ENCODE results near the gene LINC01488. TPM values are rescaled to one million over a fixed set of nuclear protein-coding genes. Genes with fewer than 3 reads are reported as not detected.

LINC01488 gene
- total and polyA plus RNA-seq, 9 of the 15 experiments (the other 6 are each of a cell fraction or from before 2014, with no cell fraction given), result not detected

GRCh38 chr11:69490516-69490915, 9.1 kb downstream of the LINC01488 start:
- intact Hi-C loops (cut with micrococcal nuclease), result no loop called here
- Histone ChIP-seq H3K4me3 (no peak overlapping the region), H3K9me1 (ENCODE audit: control insufficient read depth, insufficient read depth, low read length) (no peaks in the 10 kb centered on the region), H3K36me3 (ENCODE audit: control insufficient read depth, insufficient read depth, low read length) (no peaks in the 10 kb centered on the region), H3K4me2 (ENCODE audit: insufficient read depth, low read length) (no peak overlapping the region), H3K9ac (ENCODE audit: insufficient read depth in 1 of 2, low read depth in 2 of 2, low read length in 2 of 2) (no peak overlapping the region), H3K79me2 (ENCODE audit: control insufficient read depth, insufficient read depth, low read length) (no peaks in the 10 kb centered on the region), H3K4me1 (replicated peaks in 1 of 2; ENCODE audit: control insufficient read depth in 2 of 2, insufficient read depth in 2 of 2, low read length in 2 of 2) (peaks cover 0 to 24% of the 10 kb centered on the region in 2 experiments; a peak in 2 of 5 replicates), H3K27me3 (ENCODE audit: control insufficient read depth in 2 of 2, insufficient read depth in 2 of 2, low read length in 2 of 2) (peaks cover 30 to 94% of the 10 kb centered on the region in 2 experiments), H3K9me3 (replicated peaks; ENCODE audit: control insufficient read depth, insufficient read depth, low read depth, low read length) (no peaks in the 10 kb centered on the region), H2AFZ (ENCODE audit: low read depth, low read length) (no peak overlapping the region), H4K20me1 (replicated peaks; ENCODE audit: control insufficient read depth, insufficient read depth, low read length) (no peaks in the 10 kb centered on the region; the same call in 1 of the 2 replicates), H3K27ac (ENCODE audit: extremely low read depth, low read depth, low read length) (no peak overlapping the region)
- no peak for TF ChIP-seq SMARCA5 (IDR thresholded peaks at IDR 0.05)
- TF ChIP-seq ZNF655 (CRISPR knock-in tag; IDR thresholded peaks at IDR 0.05), result no peak
- TF ChIP-seq ZNF717 (CRISPR knock-in tag; IDR thresholded peaks at IDR 0.05), result no peak
- no peak for TF ChIP-seq RREB1 (CRISPR knock-in tag; IDR thresholded peaks at IDR 0.05)
- 10% methylated on average over 10 of the region's 10 CpGs for WGBS (ENCODE audit: insufficient coverage, low coverage, missing lambda C conversion rate)
- no peak for ATAC-seq
- CTCF ChIA-PET (ENCODE audit: low intra/inter-chr PET ratio), result no interaction called here
- in situ Hi-C loops (cut with MboI), result no loop called here
- POLR2A ChIA-PET, result no interaction called here
- FAIRE-seq, result no peak
- no peak for DNase-seq (ENCODE audit: extremely low read depth in 1 of 4, low spot score in 3 of 4)
- BruUV-seq (replicated peaks), result no TSS peak

Data from K562 (cell line).